Neural progenitor cell (in vitro differentiated cells): ENCODE data around the gene CALY. TPM values are rescaled to one million over a fixed set of nuclear protein-coding genes. Genes with fewer than 3 reads are reported as not detected.

Experiments
- DNase-seq: peaks from one replicate; pipeline ENCODE4 v3.0.0-alpha.2; 2016; ENCODE audit warnings: low spot score
- H2AFZ ChIP-seq: fragments of 200-600 bp; sonication (generic); replicated peaks from 2 replicates; pipeline ENCODE4 v1.6.1; 2016; ENCODE audit warnings: antibody characterized with exemption
- H3F3A ChIP-seq: fragments of 200-600 bp; sonication (generic); 2 replicates; pipeline ENCODE4 v1.6.1; 2016; ENCODE audit warnings: antibody characterized with exemption, low read depth
- H3K27ac ChIP-seq: fragments of 200-600 bp; sonication (generic); 2 replicates; pipeline ENCODE4 v1.5.1; 2016; ENCODE audit warnings: mild to moderate bottlenecking
- H3K27me3 ChIP-seq: fragments of 200-600 bp; sonication (generic); 2 replicates; pipeline ENCODE4 v1.6.1; 2016; ENCODE audit warnings: mild to moderate bottlenecking, moderate library complexity
- H3K36me3 ChIP-seq: fragments of 200-600 bp; sonication (generic); 2 replicates; pipeline ENCODE4 v1.5.1; 2016
- H3K4me1 ChIP-seq: fragments of 200-600 bp; sonication (generic); 2 replicates; pipeline ENCODE4 v1.6.1; 2016; ENCODE audit warnings: mixed run types
- H3K4me2 ChIP-seq: fragments of 200-600 bp; sonication (generic); 2 replicates; pipeline ENCODE4 v1.6.1; 2016
- H3K4me3 ChIP-seq: fragments of 200-600 bp; sonication (generic); 2 replicates; pipeline ENCODE4 v1.5.1; 2016
- H3K79me2 ChIP-seq: fragments of 200-600 bp; sonication (generic); 2 replicates; pipeline ENCODE4 v1.6.1; 2016; ENCODE audit warnings: low read depth
- H3K9ac ChIP-seq: fragments of 200-600 bp; sonication (generic); 2 replicates; pipeline ENCODE4 v1.6.1; 2016
- H3K9me3 ChIP-seq: fragments of 200-600 bp; sonication (generic); 2 replicates; pipeline ENCODE4 v1.5.1; 2016; ENCODE audit warnings: low read depth
- H4K20me1 ChIP-seq: fragments of 200-600 bp; sonication (generic); 2 replicates; pipeline ENCODE4 v1.6.1; 2016; ENCODE audit warnings: low read depth
- H3K27ac Mint-ChIP-seq: 3 replicates; pipeline ENCODE4 v1.8.0; 2021; ENCODE audit warnings: mixed read lengths
- H3K27me3 Mint-ChIP-seq: 2 replicates; pipeline ENCODE4 v1.8.0; 2022; ENCODE audit warnings: low read depth, mild to moderate bottlenecking, inconsistent platforms, moderate library complexity, mixed read lengths; ENCODE audit not compliant: insufficient read depth
- H3K36me3 Mint-ChIP-seq: 3 replicates; pipeline ENCODE4 v1.8.0; 2021; ENCODE audit warnings: mixed read lengths
- H3K4me1 Mint-ChIP-seq: 3 replicates; pipeline ENCODE4 v1.8.0; 2021; ENCODE audit warnings: mixed read lengths
- H3K4me3 Mint-ChIP-seq: 3 replicates; pipeline ENCODE4 v1.8.0; 2021; ENCODE audit warnings: mild to moderate bottlenecking, moderate library complexity, mixed read lengths
- H3K9me3 Mint-ChIP-seq: 3 replicates; pipeline ENCODE4 v1.8.0; 2020; ENCODE audit warnings: mixed read lengths
- EZH2 ChIP-seq: fragments of 200-600 bp; sonication (generic); IDR thresholded peaks from 2 replicates; pipeline ENCODE4 v1.6.1; 2017; ENCODE audit warnings: antibody characterized with exemption, mild to moderate bottlenecking, moderate library complexity
- EZH2phosphoT487 ChIP-seq: fragments of 200-600 bp; sonication (generic); IDR thresholded peaks from 2 replicates; pipeline ENCODE4 v1.6.1; 2017; ENCODE audit warnings: antibody characterized with exemption
- total RNA-seq: library from RNA; depleted of rRNA; stranded (reverse); fragments of >200 nt; gene quantifications from 2 replicates; pipeline ENCODE4 v1.2.3, GENCODE V29; 2015; ENCODE audit warnings: low replicate concordance
- TF ChIP-seq, protein P1 (sequence below): fragments of 200-600 bp; sonication (generic); IDR thresholded peaks from 2 replicates; pipeline ENCODE4 v1.5.1; 2017; ENCODE audit warnings: antibody characterized with exemption, mild to moderate bottlenecking

CALY gene
- total RNA-seq, 1 donor from 2014 or later = not detected

DNA sequence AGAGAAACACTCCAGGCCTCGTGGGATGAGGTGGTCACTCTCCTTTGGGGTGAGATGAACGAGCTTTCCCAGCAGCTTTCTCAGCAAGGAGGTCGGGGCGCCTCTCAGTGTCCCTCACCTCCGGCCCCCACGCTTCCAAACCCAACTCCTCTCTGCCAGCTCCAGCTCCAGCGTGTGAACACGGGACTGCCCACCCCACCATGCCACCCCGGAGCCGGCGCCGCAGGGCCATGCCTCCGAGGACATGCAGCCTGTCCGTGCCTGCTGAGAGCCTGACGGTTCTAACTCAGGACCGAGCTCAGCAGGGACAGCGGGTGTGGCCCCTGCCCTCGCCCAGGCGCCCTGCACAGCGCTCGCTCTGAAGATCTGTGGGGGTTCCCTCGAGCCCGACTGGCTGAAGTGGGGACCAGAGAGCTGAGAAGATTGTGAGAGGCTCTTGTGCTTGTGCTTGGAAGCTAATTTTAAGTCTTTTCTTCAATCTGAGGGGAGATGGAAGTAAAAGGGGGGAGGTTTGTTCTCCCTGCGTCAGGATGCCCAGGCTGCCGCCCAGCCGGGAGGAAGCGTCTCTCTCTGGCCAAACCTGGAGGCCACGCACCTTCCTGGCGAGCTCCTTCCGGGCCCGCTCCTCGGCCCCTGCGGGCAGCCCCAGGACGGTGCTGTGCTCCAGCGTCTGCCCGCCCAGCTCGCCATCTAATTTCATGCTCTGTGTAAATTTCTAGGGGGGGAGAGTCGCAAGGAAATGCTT, 54.9 kb downstream of the CALY start:
- Histone ChIP-seq H3K4me3 (no peak overlapping the region), H3F3A (peaks cover 13% of the 10 kb centered on the region), H2AFZ (no peak overlapping the region), H3K4me1 (peaks cover 4% of the 10 kb centered on the region), H4K20me1 (peaks cover 8% of the 10 kb centered on the region), H3K9ac (no peak overlapping the region), H3K79me2 (no peaks in the 10 kb centered on the region), H3K36me3 (no peaks in the 10 kb centered on the region), H3K4me2 (no peak overlapping the region), H3K27ac (no peak overlapping the region), H3K27me3 (peaks cover 4% of the 10 kb centered on the region), H3K9me3 (no peaks in the 10 kb centered on the region)
- Mint-ChIP-seq H3K27ac (no peak overlapping the region), H3K4me3 (no peak overlapping the region), H3K36me3 (peaks cover 17% of the 10 kb centered on the region), H3K9me3 (no peaks in the 10 kb centered on the region), H3K27me3 (peaks cover 10% of the 10 kb centered on the region), H3K4me1 (peaks cover 2% of the 10 kb centered on the region)
- DNase-seq = no peak
- TF ChIP-seq, protein P1, sequence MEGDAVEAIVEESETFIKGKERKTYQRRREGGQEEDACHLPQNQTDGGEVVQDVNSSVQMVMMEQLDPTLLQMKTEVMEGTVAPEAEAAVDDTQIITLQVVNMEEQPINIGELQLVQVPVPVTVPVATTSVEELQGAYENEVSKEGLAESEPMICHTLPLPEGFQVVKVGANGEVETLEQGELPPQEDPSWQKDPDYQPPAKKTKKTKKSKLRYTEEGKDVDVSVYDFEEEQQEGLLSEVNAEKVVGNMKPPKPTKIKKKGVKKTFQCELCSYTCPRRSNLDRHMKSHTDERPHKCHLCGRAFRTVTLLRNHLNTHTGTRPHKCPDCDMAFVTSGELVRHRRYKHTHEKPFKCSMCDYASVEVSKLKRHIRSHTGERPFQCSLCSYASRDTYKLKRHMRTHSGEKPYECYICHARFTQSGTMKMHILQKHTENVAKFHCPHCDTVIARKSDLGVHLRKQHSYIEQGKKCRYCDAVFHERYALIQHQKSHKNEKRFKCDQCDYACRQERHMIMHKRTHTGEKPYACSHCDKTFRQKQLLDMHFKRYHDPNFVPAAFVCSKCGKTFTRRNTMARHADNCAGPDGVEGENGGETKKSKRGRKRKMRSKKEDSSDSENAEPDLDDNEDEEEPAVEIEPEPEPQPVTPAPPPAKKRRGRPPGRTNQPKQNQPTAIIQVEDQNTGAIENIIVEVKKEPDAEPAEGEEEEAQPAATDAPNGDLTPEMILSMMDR = no peak
- TF ChIP-seq EZH2 (no peak), EZH2phosphoT487 (no peak)

DNA sequence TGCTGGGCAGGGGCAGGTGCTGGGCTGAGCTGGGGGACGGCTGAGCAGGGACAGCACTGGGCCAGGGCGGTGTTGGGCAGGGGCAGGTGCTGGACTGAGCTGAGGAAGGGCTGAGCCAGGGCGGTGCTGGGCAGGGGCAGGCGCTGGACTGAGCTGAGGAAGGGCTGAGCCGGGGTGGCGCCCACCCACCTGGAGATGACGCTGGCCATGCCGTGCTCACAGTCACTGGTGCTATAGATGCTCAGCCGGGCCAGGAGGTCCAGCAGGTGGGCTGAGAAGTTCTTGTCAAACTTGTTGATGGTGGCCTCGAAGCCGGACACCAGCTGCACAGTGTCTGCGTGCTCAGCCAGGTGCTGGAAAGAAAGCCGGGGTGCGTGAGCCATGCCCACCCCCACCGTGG, 55.6 kb downstream of the CALY start:
- no peaks in the 10 kb centered on the region for H3K9me3 Mint-ChIP-seq
- Histone ChIP-seq H3K4me3 (no peak overlapping the region), H3K27ac (no peak overlapping the region), H3K4me1 (peaks cover 11% of the 10 kb centered on the region), H3K4me2 (no peak overlapping the region), H3K36me3 (no peaks in the 10 kb centered on the region), H3F3A (peaks cover 13% of the 10 kb centered on the region), H3K27me3 (peaks cover 11% of the 10 kb centered on the region), H3K9ac (no peak overlapping the region), H3K9me3 (no peaks in the 10 kb centered on the region), H2AFZ (no peak overlapping the region), H4K20me1 (peaks cover 8% of the 10 kb centered on the region), H3K79me2 (no peaks in the 10 kb centered on the region)
- no peak for DNase-seq
- H3K36me3 Mint-ChIP-seq = peaks cover 13% of the 10 kb centered on the region
- no peak overlapping the region for H3K4me3 Mint-ChIP-seq
- TF ChIP-seq EZH2phosphoT487 (no peak), EZH2 (no peak)
- TF ChIP-seq, protein P1 = no peak
- H3K27ac Mint-ChIP-seq = no peak overlapping the region
- H3K27me3 Mint-ChIP-seq = peaks cover 10% of the 10 kb centered on the region
- H3K4me1 Mint-ChIP-seq = peaks cover 2% of the 10 kb centered on the region

DNA sequence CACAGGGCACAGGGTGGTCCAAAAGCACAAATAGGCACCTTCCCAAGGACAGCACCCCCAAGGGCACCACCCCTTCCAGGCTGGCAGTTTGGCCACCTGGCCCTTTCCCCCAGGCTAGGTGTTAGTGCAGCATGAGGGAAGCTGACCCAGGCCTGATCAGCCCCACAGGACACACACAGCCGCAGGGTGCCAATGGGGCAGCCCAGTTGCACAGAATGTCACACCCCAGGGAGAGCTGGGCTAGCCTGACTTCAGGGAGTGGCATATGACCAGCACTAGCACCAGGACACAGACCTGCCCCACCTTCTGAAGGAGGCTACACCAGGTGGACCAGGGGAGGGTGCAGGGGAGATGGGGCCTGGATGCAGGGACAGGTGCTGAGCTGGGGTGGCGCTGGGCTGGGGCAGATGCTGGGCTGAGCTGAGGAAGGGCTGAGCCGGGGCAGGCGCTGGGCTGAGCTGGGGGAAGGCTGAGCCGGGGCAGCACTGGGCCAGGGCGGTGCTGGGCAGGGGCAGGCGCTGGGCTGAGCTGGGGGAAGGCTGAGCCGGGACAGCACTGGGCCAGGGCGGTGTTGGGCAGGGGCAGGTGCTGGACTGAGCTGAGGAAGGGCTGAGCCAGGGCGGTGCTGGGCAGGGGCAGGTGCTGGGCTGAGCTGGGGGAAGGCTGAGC, 56.2 kb downstream of the CALY start:
- H3K9ac ChIP-seq = no peak overlapping the region
- no peak overlapping the region for H3K4me3 ChIP-seq
- no peaks in the 10 kb centered on the region for H3K79me2 ChIP-seq
- H3K27me3 ChIP-seq = peaks cover 16% of the 10 kb centered on the region
- no peak overlapping the region for H3K4me3 Mint-ChIP-seq
- no peaks in the 10 kb centered on the region for H3K9me3 Mint-ChIP-seq
- peaks cover 8% of the 10 kb centered on the region for H4K20me1 ChIP-seq
- TF ChIP-seq, protein P1 = no peak
- TF ChIP-seq EZH2phosphoT487 = no peak
- TF ChIP-seq EZH2 = no peak
- H3K27me3 Mint-ChIP-seq = peaks cover 10% of the 10 kb centered on the region
- peaks cover 16% of the 10 kb centered on the region for H3K4me1 ChIP-seq
- H3K36me3 ChIP-seq = no peaks in the 10 kb centered on the region
- H3K27ac ChIP-seq = no peak overlapping the region
- no peak overlapping the region for H2AFZ ChIP-seq
- H3K27ac Mint-ChIP-seq = no peak overlapping the region
- H3K4me2 ChIP-seq = no peak overlapping the region
- H3K9me3 ChIP-seq = no peaks in the 10 kb centered on the region
- peaks cover 13% of the 10 kb centered on the region for H3F3A ChIP-seq
- no peak for DNase-seq
- peaks cover 2% of the 10 kb centered on the region for H3K4me1 Mint-ChIP-seq
- H3K36me3 Mint-ChIP-seq = peaks cover 10% of the 10 kb centered on the region
